Stomach (tissue), 4 donors: ENCODE data around the gene DNAAF1.

Source experiments
- POLR2A ChIP-seq, 4 donors: fragments of 450-650 bp; IDR thresholded peaks; one replicate each; pipeline ENCODE4 v1.6.1; 2016; ENCODE audit warnings: antibody characterized with exemption in 4 of 4, control low read depth in 2 of 4, mild to moderate bottlenecking in 1 of 4, moderate library complexity in 1 of 4
- TF ChIP-seq, protein P1 (sequence below), 7 experiments: fragments of 450-650 bp in 4 of 7; fragments of 200-600 bp in 3 of 7; sonication (generic) in 3 of 7; IDR thresholded peaks; one replicate each; pipeline ENCODE4 v1.5.1; 2016 to 2019; ENCODE audit warnings: antibody characterized with exemption in 7 of 7, control low read depth in 2 of 7, mild to moderate bottlenecking in 1 of 7

- TF ChIP-seq POLR2A (IDR thresholded peaks at IDR 0.05), result no peak
- TF ChIP-seq, protein P1, sequence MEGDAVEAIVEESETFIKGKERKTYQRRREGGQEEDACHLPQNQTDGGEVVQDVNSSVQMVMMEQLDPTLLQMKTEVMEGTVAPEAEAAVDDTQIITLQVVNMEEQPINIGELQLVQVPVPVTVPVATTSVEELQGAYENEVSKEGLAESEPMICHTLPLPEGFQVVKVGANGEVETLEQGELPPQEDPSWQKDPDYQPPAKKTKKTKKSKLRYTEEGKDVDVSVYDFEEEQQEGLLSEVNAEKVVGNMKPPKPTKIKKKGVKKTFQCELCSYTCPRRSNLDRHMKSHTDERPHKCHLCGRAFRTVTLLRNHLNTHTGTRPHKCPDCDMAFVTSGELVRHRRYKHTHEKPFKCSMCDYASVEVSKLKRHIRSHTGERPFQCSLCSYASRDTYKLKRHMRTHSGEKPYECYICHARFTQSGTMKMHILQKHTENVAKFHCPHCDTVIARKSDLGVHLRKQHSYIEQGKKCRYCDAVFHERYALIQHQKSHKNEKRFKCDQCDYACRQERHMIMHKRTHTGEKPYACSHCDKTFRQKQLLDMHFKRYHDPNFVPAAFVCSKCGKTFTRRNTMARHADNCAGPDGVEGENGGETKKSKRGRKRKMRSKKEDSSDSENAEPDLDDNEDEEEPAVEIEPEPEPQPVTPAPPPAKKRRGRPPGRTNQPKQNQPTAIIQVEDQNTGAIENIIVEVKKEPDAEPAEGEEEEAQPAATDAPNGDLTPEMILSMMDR (IDR thresholded peaks at IDR 0.05), result no peak
Measured at GRCh38 chr16:84103678-84104077, 41.4 kb upstream of the DNAAF1 start.
